Liver (tissue), 9 donors: Measurements from ENCODE around the gene HEATR5A. TPM values are rescaled to one million over a fixed set of nuclear protein-coding genes. Genes with fewer than 3 reads are reported as not detected.

ENCODE experiments used
- DNase-seq: peaks from one replicate; pipeline ENCODE4 v3.0.0-alpha.2; 2017; ENCODE audit warnings: low spot score
- H3K27ac ChIP-seq, 2 donors: one replicate each; pipeline ENCODE4 v1.7.0; 2013; ENCODE audit warnings: inconsistent platforms in 2 of 2, low read length in 2 of 2, control low read depth in 1 of 2, low read depth in 1 of 2, mild to moderate bottlenecking in 1 of 2
- H3K27me3 ChIP-seq, 4 donors: one replicate each; pipeline versions ENCODE4 v1.6.1 to v1.7.0; 2013; ENCODE audit warnings: low read length in 3 of 4, inconsistent platforms in 1 of 4, mild to moderate bottlenecking in 1 of 4, moderate library complexity in 1 of 4; ENCODE audit not compliant: control insufficient read depth in 4 of 4, insufficient read depth in 4 of 4
- H3K36me3 ChIP-seq, 4 donors: one replicate each; pipeline versions ENCODE4 v1.6.1 to v1.7.0; 2013; ENCODE audit warnings: low read length in 3 of 4, mild to moderate bottlenecking in 3 of 4, low read depth in 1 of 4, moderate library complexity in 1 of 4; ENCODE audit not compliant: control insufficient read depth in 4 of 4, insufficient read depth in 3 of 4
- H3K4me1 ChIP-seq, 4 donors: one replicate each; pipeline versions ENCODE4 v1.6.1 to v1.7.0; 2013; ENCODE audit warnings: low read length in 3 of 4, mild to moderate bottlenecking in 3 of 4, moderate library complexity in 1 of 4; ENCODE audit not compliant: control insufficient read depth in 4 of 4, insufficient read depth in 4 of 4
- H3K4me3 ChIP-seq, 3 donors: one replicate each; pipeline versions ENCODE4 v1.6.1 to v1.7.0; 2013; ENCODE audit warnings: low read length in 3 of 3, control low read depth in 1 of 3, low read depth in 1 of 3, mild to moderate bottlenecking in 1 of 3
- H3K9ac ChIP-seq, 2 donors: one replicate each; pipeline ENCODE4 v1.7.0; 2013; ENCODE audit warnings: low read length in 2 of 2, mild to moderate bottlenecking in 2 of 2, moderate library complexity in 2 of 2, control low read depth in 1 of 2, low read depth in 1 of 2
- H3K9me3 ChIP-seq, 4 donors: one replicate each; pipeline versions ENCODE4 v1.6.1 to v1.7.0; 2013; ENCODE audit warnings: low read length in 3 of 4; ENCODE audit not compliant: control insufficient read depth in 4 of 4
- EGR1 ChIP-seq, 2 donors: IDR thresholded peaks; 2 replicates each; pipeline ENCODE4 v1.6.1; 2016 to 2018; ENCODE audit warnings: antibody characterized with exemption in 2 of 2, low read depth in 2 of 2
- FOXA1 ChIP-seq: IDR thresholded peaks from 2 replicates; pipeline ENCODE4 v1.6.1; 2016; ENCODE audit warnings: antibody characterized with exemption
- FOXA2 ChIP-seq: IDR thresholded peaks from 2 replicates; pipeline ENCODE4 v1.6.1; 2016; ENCODE audit warnings: antibody characterized with exemption
- GABPA ChIP-seq, 2 donors: IDR thresholded peaks in 1 of 2; conservative IDR thresholded peaks in 1 of 2; 2 replicates each; pipeline ENCODE4 v1.6.1; 2016; ENCODE audit warnings: antibody characterized with exemption in 2 of 2, mild to moderate bottlenecking in 1 of 2, moderate library complexity in 1 of 2
- HNF4G ChIP-seq: IDR thresholded peaks from 2 replicates; pipeline ENCODE4 v1.6.1; 2016; ENCODE audit warnings: antibody characterized with exemption
- JUND ChIP-seq, 2 donors: IDR thresholded peaks; 2 replicates each; pipeline ENCODE4 v1.6.1; 2016; ENCODE audit warnings: antibody characterized with exemption in 2 of 2
- NR2F2 ChIP-seq: IDR thresholded peaks from 2 replicates; pipeline ENCODE4 v1.6.1; 2016; ENCODE audit warnings: antibody characterized with exemption
- RAD21 ChIP-seq, 2 donors: IDR thresholded peaks; 2 replicates each; pipeline ENCODE4 v1.6.1; 2016; ENCODE audit warnings: antibody characterized with exemption in 2 of 2, mild to moderate bottlenecking in 2 of 2
- RXRA ChIP-seq, 2 donors: IDR thresholded peaks; 2 replicates each; pipeline ENCODE4 v1.6.1; 2017 to 2018; ENCODE audit warnings: antibody characterized with exemption in 2 of 2, mild to moderate bottlenecking in 1 of 2
- SP1 ChIP-seq: IDR thresholded peaks from 2 replicates; pipeline ENCODE4 v1.6.1; 2018; ENCODE audit warnings: antibody characterized with exemption, mild to moderate bottlenecking
- TAF1 ChIP-seq: conservative IDR thresholded peaks from 2 replicates; pipeline ENCODE4 v1.6.1; 2016; ENCODE audit warnings: antibody characterized with exemption, mild to moderate bottlenecking
- YY1 ChIP-seq: IDR thresholded peaks from 2 replicates; pipeline ENCODE4 v1.6.1; 2016; ENCODE audit warnings: antibody characterized with exemption, mild to moderate bottlenecking
- WGBS: extraction: QIAGEN DNeasy Blood & Tissue Kit; methylation state at CpG from one replicate; pipeline ENCODE4 v1.1.7; 2013; 5-methylcytosine and 5-hydroxymethylcytosine counted together
- polyA plus RNA-seq, 2 donors: library from polyadenylated mRNA; stranded (reverse) in 1 of 2; unstranded in 1 of 2; fragments of 200-250 nt in 1 of 2; fragments of >200 nt in 1 of 2; fragmentation: Nextera tagmentation in 1 of 2; extraction: Ambion mirVana in 1 of 2; gene quantifications; one replicate each; pipeline versions ENCODE4 v1.2.1 to v1.2.3, GENCODE V29; 2013 to 2015
- total RNA-seq, 2 donors: library from RNA; depleted of rRNA; stranded (reverse); fragments of >200 nt; gene quantifications; one replicate each; pipeline ENCODE4 v1.2.3, GENCODE V29; 2014
- TF ChIP-seq, protein P1 (sequence below): IDR thresholded peaks from 2 replicates; pipeline ENCODE4 v1.6.1; 2016; ENCODE audit warnings: antibody characterized with exemption
- TF ChIP-seq, protein P2 (sequence below): fragments of 150-350 bp; IDR thresholded peaks from 2 replicates; pipeline ENCODE4 v1.5.1; 2017; ENCODE audit warnings: improper control_type of control experiment, low read depth, low read length; ENCODE audit not compliant: missing input control
- TF ChIP-seq, protein P3 (sequence below): IDR thresholded peaks from 2 replicates; pipeline ENCODE4 v1.6.1; 2016; ENCODE audit warnings: antibody characterized with exemption, mild to moderate bottlenecking
- TF ChIP-seq, protein P4 (sequence below): IDR thresholded peaks from 2 replicates; pipeline ENCODE4 v1.6.1; 2016; ENCODE audit warnings: antibody characterized with exemption
- TF ChIP-seq, protein P5 (sequence below): IDR thresholded peaks from 2 replicates; pipeline ENCODE4 v1.6.1; 2016; ENCODE audit warnings: antibody characterized with exemption
- donor health status: healthy.
- donor health status: healthy.
- donor health status: healthy.
- donor health status: healthy.
- donor health status: healthy.

HEATR5A gene
- total and polyA plus RNA-seq, 4 donors, result 7.3 to 22.8 (median 10.1) TPM

DNA sequence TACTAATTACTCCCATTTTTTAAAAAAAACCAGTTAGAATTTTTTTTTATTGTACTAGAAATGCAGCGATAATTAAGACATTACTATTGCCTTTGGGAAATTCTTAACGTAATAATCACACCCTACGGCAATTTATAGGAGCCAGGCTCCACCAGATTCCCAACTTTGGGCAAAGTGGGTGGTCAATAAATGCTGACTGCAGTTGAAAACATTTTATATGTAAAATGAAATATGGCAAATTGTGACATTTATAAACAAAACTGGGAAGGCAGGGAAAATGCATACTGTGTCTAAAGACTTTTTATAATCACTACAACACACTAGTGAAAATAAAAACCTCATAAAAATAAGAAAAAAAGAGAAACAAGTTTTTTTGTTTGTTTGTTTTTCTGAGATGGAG, 119.5 kb downstream of the HEATR5A start:
- no peak for DNase-seq
- H3K9ac ChIP-seq, result no peak overlapping the region
- TF ChIP-seq, protein P1, sequence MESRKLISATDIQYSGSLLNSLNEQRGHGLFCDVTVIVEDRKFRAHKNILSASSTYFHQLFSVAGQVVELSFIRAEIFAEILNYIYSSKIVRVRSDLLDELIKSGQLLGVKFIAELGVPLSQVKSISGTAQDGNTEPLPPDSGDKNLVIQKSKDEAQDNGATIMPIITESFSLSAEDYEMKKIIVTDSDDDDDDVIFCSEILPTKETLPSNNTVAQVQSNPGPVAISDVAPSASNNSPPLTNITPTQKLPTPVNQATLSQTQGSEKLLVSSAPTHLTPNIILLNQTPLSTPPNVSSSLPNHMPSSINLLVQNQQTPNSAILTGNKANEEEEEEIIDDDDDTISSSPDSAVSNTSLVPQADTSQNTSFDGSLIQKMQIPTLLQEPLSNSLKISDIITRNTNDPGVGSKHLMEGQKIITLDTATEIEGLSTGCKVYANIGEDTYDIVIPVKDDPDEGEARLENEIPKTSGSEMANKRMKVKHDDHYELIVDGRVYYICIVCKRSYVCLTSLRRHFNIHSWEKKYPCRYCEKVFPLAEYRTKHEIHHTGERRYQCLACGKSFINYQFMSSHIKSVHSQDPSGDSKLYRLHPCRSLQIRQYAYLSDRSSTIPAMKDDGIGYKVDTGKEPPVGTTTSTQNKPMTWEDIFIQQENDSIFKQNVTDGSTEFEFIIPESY, result no peak
- TF ChIP-seq TAF1, result no peak
- TF ChIP-seq, protein P2, sequence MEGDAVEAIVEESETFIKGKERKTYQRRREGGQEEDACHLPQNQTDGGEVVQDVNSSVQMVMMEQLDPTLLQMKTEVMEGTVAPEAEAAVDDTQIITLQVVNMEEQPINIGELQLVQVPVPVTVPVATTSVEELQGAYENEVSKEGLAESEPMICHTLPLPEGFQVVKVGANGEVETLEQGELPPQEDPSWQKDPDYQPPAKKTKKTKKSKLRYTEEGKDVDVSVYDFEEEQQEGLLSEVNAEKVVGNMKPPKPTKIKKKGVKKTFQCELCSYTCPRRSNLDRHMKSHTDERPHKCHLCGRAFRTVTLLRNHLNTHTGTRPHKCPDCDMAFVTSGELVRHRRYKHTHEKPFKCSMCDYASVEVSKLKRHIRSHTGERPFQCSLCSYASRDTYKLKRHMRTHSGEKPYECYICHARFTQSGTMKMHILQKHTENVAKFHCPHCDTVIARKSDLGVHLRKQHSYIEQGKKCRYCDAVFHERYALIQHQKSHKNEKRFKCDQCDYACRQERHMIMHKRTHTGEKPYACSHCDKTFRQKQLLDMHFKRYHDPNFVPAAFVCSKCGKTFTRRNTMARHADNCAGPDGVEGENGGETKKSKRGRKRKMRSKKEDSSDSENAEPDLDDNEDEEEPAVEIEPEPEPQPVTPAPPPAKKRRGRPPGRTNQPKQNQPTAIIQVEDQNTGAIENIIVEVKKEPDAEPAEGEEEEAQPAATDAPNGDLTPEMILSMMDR, result no peak
- no peak for TF ChIP-seq HNF4G
- TF ChIP-seq RAD21 (IDR thresholded peaks at IDR 0.05), result no peak
- TF ChIP-seq NR2F2, result no peak
- TF ChIP-seq EGR1 (IDR thresholded peaks at IDR 0.05; ENCODE audit: low read depth in 2 of 2), result no peak
- no peak for TF ChIP-seq FOXA2
- no peak for TF ChIP-seq SP1
- TF ChIP-seq RXRA (IDR thresholded peaks at IDR 0.05), result no peak
- TF ChIP-seq, protein P3, sequence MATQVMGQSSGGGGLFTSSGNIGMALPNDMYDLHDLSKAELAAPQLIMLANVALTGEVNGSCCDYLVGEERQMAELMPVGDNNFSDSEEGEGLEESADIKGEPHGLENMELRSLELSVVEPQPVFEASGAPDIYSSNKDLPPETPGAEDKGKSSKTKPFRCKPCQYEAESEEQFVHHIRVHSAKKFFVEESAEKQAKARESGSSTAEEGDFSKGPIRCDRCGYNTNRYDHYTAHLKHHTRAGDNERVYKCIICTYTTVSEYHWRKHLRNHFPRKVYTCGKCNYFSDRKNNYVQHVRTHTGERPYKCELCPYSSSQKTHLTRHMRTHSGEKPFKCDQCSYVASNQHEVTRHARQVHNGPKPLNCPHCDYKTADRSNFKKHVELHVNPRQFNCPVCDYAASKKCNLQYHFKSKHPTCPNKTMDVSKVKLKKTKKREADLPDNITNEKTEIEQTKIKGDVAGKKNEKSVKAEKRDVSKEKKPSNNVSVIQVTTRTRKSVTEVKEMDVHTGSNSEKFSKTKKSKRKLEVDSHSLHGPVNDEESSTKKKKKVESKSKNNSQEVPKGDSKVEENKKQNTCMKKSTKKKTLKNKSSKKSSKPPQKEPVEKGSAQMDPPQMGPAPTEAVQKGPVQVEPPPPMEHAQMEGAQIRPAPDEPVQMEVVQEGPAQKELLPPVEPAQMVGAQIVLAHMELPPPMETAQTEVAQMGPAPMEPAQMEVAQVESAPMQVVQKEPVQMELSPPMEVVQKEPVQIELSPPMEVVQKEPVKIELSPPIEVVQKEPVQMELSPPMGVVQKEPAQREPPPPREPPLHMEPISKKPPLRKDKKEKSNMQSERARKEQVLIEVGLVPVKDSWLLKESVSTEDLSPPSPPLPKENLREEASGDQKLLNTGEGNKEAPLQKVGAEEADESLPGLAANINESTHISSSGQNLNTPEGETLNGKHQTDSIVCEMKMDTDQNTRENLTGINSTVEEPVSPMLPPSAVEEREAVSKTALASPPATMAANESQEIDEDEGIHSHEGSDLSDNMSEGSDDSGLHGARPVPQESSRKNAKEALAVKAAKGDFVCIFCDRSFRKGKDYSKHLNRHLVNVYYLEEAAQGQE, result no peak
- TF ChIP-seq, protein P4, sequence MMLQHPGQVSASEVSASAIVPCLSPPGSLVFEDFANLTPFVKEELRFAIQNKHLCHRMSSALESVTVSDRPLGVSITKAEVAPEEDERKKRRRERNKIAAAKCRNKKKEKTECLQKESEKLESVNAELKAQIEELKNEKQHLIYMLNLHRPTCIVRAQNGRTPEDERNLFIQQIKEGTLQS, result no peak
- H3K27me3 ChIP-seq, result no peaks in the 10 kb centered on the region
- WGBS, result 99% methylated on average over 3 of the region's 3 CpGs
- no peaks in the 10 kb centered on the region for H3K9me3 ChIP-seq
- H3K4me1 ChIP-seq, result no peaks in the 10 kb centered on the region
- peaks cover 3 to 11% (median 6%) of the 10 kb centered on the region in 4 donors for H3K36me3 ChIP-seq
- no peak overlapping the region for H3K27ac ChIP-seq
- H3K4me3 ChIP-seq, result no peak overlapping the region

DNA sequence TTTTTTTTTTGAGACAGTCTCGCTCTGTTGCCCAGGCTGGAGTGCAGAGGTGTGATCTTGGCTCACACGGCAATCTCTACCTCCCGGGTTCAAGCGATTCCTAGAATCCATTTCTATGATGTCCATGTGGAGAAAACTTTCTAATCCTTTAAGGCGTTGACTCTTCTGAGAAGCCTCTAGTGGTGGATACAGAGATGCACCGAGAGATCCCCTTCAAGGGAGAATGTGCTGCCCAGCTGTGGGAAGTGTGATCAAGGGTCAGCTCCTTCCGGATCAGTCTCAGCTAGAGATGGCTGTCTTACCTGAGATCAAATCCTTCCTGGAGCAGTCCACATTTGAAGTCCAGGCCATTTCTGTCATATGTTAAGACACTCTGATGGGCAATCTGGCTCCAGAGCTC, 120.1 kb downstream of the HEATR5A start:
- WGBS, result 97% methylated on average over 7 of the region's 7 CpGs
- Histone ChIP-seq H3K4me3 (no peak overlapping the region), H3K36me3 (peaks cover 2 to 12% (median 4%) of the 10 kb centered on the region in 4 donors), H3K27me3 (no peaks in the 10 kb centered on the region), H3K4me1 (no peaks in the 10 kb centered on the region), H3K27ac (no peak overlapping the region), H3K9me3 (no peaks in the 10 kb centered on the region), H3K9ac (no peak overlapping the region)
- no peak for DNase-seq
- TF ChIP-seq, protein P1, result no peak
- no peak for TF ChIP-seq GABPA (IDR thresholded peaks at IDR 0.05 in 1 of 2, conservative IDR thresholded peaks at IDR 0.05 in 1 of 2)
- TF ChIP-seq EGR1 (IDR thresholded peaks at IDR 0.05; ENCODE audit: low read depth in 2 of 2), result no peak
- TF ChIP-seq, protein P5, sequence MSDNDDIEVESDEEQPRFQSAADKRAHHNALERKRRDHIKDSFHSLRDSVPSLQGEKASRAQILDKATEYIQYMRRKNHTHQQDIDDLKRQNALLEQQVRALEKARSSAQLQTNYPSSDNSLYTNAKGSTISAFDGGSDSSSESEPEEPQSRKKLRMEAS, result no peak
- no peak for TF ChIP-seq JUND (IDR thresholded peaks at IDR 0.05)
- no peak for TF ChIP-seq FOXA1
- TF ChIP-seq RXRA (IDR thresholded peaks at IDR 0.05), result no peak
- TF ChIP-seq HNF4G, result no peak
- no peak for TF ChIP-seq SP1
- TF ChIP-seq, protein P2, result no peak
- TF ChIP-seq YY1, result no peak
